ENCODE measurements around the gene FAM186B.

DNA sequence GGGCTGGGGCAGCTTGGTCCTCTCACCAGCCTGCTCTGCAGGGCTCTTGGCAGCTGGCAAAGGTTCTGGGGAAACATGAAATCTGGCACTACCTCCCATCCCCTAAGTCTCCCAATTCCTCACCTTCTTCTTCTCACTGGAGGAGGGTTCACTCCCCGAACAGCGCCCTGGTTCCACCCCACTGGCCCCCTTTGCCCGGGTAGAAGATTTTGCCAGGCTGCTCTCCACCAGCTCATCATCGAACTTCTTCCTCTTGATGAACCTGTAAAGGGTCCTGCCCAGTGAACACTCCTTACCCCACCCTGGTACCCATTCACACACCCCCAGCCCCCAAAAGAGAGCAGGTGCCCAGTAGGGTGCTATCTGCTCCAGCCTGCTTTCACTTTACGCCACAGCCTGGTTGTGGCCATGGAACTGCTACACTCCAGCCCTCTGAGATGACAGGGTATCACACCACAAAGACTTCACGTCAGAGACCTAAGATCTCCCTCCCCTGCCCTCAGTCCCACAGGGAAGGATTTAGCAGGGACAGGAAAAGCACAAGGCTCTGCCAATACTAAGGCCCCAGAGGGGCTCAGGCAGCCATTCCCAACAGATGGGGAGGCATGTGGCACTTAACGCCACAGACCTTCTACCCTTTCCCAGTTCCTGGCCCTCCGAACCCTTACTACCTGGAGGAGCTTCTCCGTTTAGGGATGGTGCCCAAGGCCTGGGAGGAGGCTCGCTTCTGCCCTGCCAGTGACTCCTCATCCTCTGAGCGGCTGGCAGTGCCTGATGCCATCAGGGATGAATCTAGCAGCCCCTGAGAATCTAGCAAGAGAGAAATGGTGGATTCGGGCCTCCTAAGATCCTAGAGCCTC, 39.8 kb downstream of the FAM186B start:
- TF ChIP-seq, protein P1, sequence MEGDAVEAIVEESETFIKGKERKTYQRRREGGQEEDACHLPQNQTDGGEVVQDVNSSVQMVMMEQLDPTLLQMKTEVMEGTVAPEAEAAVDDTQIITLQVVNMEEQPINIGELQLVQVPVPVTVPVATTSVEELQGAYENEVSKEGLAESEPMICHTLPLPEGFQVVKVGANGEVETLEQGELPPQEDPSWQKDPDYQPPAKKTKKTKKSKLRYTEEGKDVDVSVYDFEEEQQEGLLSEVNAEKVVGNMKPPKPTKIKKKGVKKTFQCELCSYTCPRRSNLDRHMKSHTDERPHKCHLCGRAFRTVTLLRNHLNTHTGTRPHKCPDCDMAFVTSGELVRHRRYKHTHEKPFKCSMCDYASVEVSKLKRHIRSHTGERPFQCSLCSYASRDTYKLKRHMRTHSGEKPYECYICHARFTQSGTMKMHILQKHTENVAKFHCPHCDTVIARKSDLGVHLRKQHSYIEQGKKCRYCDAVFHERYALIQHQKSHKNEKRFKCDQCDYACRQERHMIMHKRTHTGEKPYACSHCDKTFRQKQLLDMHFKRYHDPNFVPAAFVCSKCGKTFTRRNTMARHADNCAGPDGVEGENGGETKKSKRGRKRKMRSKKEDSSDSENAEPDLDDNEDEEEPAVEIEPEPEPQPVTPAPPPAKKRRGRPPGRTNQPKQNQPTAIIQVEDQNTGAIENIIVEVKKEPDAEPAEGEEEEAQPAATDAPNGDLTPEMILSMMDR (IDR thresholded peaks at IDR 0.05): no peak
- TF ChIP-seq POLR2A (IDR thresholded peaks at IDR 0.05): no peak

All from right lobe of liver (tissue), 4 donors.